ENCODE results near the gene COL11A1.

Gene COL11A1

DNA sequence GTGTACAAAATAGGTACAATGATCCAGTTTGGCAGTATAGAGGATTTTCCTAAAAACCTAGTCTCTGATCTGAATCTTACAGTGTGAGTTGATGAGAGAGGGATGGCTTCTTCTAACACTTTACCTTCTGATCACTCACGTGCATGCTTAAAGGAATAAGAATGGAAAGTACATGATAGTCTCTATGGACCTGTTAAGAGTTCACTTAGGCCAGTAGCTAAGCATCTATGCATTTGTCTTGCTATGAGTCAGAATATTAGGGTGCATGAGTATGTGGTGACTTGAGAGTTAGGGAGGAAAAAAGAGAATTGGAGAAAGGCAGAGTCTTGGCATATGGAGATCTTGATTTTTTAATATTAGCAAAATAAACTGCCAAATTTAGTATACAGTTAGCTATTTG, 206.3 kb downstream of the COL11A1 start:
- DNase-seq (ENCODE audit: low spot score), result no peak

- no peak for DNase-seq (ENCODE audit: low spot score)
These were observed 208.4 kb downstream of the COL11A1 start for GRCh38 chr1:102899935-102900334.

- DNase-seq (ENCODE audit: low spot score), result no peak
These were observed 210.8 kb downstream of the COL11A1 start for GRCh38 chr1:102897557-102897956.

- DNase-seq (ENCODE audit: low spot score), result no peak
These were observed 211.6 kb downstream of the COL11A1 start for GRCh38 chr1:102896771-102897170.

DNA sequence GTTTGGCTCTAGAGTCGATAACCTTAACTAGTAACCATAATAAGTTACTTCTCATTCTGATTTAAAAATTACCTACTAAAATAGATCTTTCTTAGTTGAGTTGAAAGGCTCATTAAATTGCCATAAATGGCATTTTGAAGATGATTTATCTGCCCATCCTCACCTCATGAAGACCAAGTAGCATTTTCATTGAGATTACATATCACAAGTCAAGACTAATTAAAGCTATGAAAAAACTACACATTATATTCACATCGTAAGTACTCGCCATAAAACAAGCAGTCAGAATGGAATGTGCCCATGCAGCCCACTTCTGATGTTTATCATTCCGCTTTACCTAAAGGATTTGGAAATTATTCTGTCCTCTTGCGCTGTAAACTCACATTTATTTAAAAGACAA, 212.0 kb downstream of the COL11A1 start:
- DNase-seq (ENCODE audit: low spot score), result no peak

- DNase-seq (ENCODE audit: low spot score), result no peak
These were observed 216.3 kb downstream of the COL11A1 start for GRCh38 chr1:102891868-102892625.

GRCh38 chr1:102886638-102887037, 221.7 kb downstream of the COL11A1 start:
- DNase-seq (ENCODE audit: low spot score), result no peak

DNA sequence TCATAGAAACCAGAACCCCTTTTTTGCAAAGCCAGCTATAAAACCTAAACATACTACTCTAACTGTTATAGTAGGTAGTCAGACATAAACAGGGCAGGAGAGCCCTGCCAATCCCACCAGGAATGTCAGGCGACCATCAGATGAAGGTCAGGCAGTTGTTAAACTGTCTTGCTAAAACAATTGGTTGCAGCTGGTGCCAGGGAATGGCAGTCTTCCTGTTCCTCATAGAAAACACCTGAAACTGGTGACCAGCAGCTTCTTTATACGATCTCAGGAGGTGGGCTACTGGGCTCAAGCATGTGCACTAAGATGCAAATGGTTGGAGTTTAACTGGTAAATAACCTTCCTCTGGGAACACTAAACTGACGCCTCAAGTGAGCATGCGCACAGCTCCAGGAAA, 224.1 kb downstream of the COL11A1 start:
- no peak for DNase-seq (ENCODE audit: low spot score)

- no peak for DNase-seq (ENCODE audit: low spot score)
These were observed 228.8 kb downstream of the COL11A1 start for GRCh38 chr1:102879439-102879993.

DNA sequence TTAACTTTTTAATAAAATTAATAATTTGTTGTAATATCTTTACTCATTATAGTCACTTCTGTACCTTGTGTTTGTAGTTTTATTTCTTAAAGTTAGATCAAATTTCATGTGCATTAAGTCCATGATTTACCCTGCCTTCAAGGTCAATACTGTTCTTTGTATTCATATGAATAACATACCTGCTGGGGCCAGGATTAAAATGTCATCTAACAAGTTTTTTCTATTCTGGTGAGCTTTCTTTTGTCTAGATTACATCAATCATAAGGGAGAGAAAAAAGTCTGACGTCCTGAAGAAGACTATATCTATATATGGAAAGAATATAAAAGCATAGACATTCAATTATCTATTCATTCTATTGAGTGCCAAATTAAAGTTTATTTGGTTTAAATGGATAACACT, 232.6 kb downstream of the COL11A1 start:
- DNase-seq (ENCODE audit: low spot score), result no peak

GRCh38 chr1:102872526-102872925, 235.8 kb downstream of the COL11A1 start:
- no peak for DNase-seq (ENCODE audit: low spot score)

DNA sequence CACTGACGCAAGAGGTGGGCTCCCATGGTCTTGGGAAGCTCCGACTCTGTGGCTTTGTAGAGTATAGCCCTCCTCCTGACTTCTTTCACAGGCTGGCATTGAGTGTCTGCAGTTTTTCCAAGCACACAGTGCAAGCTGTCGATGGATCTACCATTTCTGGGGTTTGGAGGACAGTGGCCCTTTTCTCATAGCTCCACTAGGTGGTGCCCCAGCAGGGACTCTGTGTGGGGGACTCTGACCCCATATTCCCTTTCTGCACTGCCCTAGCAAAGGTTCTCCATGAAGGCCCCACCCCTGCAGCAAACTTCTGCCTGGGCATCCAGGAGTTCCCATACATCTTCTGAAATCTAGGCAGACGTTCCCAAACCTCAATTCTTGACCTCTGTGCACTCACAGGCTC, 236.2 kb downstream of the COL11A1 start:
- no peak for DNase-seq (ENCODE audit: low spot score)

- no peak for DNase-seq (ENCODE audit: low spot score)
These were observed 244.6 kb downstream of the COL11A1 start for GRCh38 chr1:102863704-102864103.

GRCh38 chr1:102861247-102861646, 247.1 kb downstream of the COL11A1 start:
- no peak for DNase-seq (ENCODE audit: low spot score)

- DNase-seq (ENCODE audit: low spot score), result no peak
These were observed 249.6 kb downstream of the COL11A1 start for GRCh38 chr1:102858695-102859094.

GRCh38 chr1:102857251-102857650, 251.1 kb downstream of the COL11A1 start:
- no peak for DNase-seq (ENCODE audit: low spot score)

DNA sequence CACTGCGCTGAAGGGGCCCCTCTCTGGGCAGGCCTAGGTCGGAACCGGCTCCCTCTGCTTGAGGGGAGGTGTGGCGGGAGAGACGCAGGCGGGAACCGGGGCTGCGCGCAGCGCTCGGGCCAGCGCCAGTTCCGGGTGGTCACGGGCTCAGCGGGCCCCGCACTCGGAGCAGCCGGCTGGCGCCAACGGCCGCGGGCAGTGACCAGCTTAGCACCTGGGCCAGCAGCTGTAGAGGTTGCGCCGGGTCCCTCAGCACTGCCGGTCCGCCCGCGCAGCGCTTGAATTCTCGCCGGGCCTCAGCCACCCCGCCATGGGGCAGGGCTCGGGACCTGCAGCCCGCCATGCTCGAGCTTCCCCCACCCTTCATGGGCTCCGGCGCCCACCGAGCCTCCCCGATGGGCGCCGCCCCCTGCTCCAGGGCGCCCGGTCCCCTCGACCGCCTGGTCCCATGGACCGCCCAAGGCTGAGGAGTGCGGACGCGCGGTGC, 254.6 kb downstream of the COL11A1 start:
- DNase-seq (ENCODE audit: low spot score), result no peak

DNA sequence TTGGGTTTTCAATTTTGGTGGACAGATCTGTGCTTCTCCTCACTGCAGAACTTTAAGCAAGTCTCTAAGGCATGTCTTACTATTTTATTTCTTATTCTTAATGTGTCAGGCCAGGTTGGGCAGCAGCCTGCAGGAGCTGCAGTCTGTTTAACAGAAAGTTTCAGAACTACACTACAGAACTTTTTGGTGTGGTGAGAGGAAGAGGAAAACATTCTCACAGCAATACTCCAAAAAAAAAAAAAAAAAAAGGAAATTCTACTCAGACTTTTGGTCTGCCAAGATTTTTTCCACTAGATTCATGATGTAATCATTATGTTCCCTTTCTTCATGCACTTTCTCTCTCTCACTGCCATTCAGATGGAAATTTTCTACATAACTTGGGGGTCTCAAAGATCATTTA, 255.2 kb downstream of the COL11A1 start:
- DNase-seq (ENCODE audit: low spot score), result no peak

GRCh38 chr1:102852613-102853012, 255.7 kb downstream of the COL11A1 start:
- DNase-seq (ENCODE audit: low spot score), result no peak

DNA sequence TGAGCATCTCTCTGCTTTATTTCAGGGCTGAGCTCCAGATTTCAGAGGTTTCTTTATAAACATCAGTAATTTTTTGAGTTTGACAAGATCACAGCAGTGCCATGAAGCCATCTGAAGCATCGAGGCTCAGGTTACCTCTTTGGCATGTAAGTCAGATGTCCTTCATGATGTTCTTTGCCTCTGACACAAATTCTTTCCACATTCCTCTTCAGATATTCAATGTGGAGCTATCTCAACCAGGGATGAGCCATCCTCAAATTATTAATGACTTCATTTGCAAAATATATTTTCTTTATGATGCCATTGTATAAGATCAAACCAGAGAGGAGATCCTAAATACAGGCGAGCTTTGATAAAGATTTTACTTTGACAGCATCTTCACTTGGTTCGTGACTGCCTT, 256.7 kb downstream of the COL11A1 start:
- DNase-seq (ENCODE audit: low spot score), result no peak

- DNase-seq (ENCODE audit: low spot score), result no peak
These were observed 265.7 kb downstream of the COL11A1 start for GRCh38 chr1:102842606-102843005.

GRCh38 chr1:102840741-102841140, 267.6 kb downstream of the COL11A1 start:
- DNase-seq (ENCODE audit: low spot score), result no peak

GRCh38 chr1:102838016-102838415, 270.3 kb downstream of the COL11A1 start:
- no peak for DNase-seq (ENCODE audit: low spot score)

- DNase-seq (ENCODE audit: low spot score), result no peak
These were observed 270.8 kb downstream of the COL11A1 start for GRCh38 chr1:102837551-102837950.
